BE2C (cell line): ENCODE measurements around the gene ACAP1.

Experiments
- DNase-seq: peaks from one replicate; pipeline ENCODE4 v3.0.0-alpha.2; 2020
- H3K27me3 ChIP-seq: fragments of 250-450 bp; sonication (Bioruptor Pico); 2 replicates; pipeline ENCODE4 v1.5.1; 2020; ENCODE audit warnings: mild to moderate bottlenecking
- H3K36me3 ChIP-seq: fragments of 250-450 bp; sonication (Bioruptor Pico); 2 replicates; pipeline ENCODE4 v1.5.1; 2020; ENCODE audit warnings: mild to moderate bottlenecking
- H3K4me1 ChIP-seq: fragments of 250-450 bp; sonication (Bioruptor Pico); 2 replicates; pipeline ENCODE4 v1.5.1; 2020
- H3K4me3 ChIP-seq: 2 replicates; pipeline ENCODE4 v1.5.1; 2011; ENCODE audit warnings: low read depth, low read length
- H3K9me3 ChIP-seq: fragments of 250-450 bp; sonication (Bioruptor Pico); 2 replicates; pipeline ENCODE4 v1.5.1; 2020
- CTCF ChIP-seq: IDR thresholded peaks from 2 replicates; pipeline ENCODE4 v1.5.1; 2012; ENCODE audit warnings: mild to moderate bottlenecking, low read depth, low read length

The ACAP1 gene

GRCh38 chr17:7389924-7390910 lies 53.9 kb downstream of the ACAP1 start:
- DNase-seq = no peak
- no peaks in the 10 kb centered on the region for H3K9me3 ChIP-seq
- H3K36me3 ChIP-seq = no peaks in the 10 kb centered on the region
- H3K4me1 ChIP-seq = no peaks in the 10 kb centered on the region
- no peak for TF ChIP-seq CTCF
- no peaks in the 10 kb centered on the region for H3K27me3 ChIP-seq
- H3K4me3 ChIP-seq = no peak overlapping the region

- Histone ChIP-seq H3K4me3 (no peak overlapping the region), H3K36me3 (no peaks in the 10 kb centered on the region), H3K9me3 (no peaks in the 10 kb centered on the region), H3K27me3 (no peaks in the 10 kb centered on the region), H3K4me1 (no peaks in the 10 kb centered on the region)
- no peak for DNase-seq
- TF ChIP-seq CTCF = no peak
These were observed 55.0 kb downstream of the ACAP1 start for GRCh38 chr17:7391307-7391706.

- TF ChIP-seq CTCF = no peak
- H3K27me3 ChIP-seq = no peaks in the 10 kb centered on the region
- no peak for DNase-seq
- H3K36me3 ChIP-seq = no peaks in the 10 kb centered on the region
- no peaks in the 10 kb centered on the region for H3K4me1 ChIP-seq
- no peaks in the 10 kb centered on the region for H3K9me3 ChIP-seq
- no peak overlapping the region for H3K4me3 ChIP-seq
These were observed 56.6 kb downstream of the ACAP1 start for GRCh38 chr17:7392696-7393612.

GRCh38 chr17:7393613-7394451 lies 57.5 kb downstream of the ACAP1 start:
- H3K4me3 ChIP-seq = peak overlapping the region; percentile 63
- H3K9me3 ChIP-seq = no peaks in the 10 kb centered on the region
- no peaks in the 10 kb centered on the region for H3K27me3 ChIP-seq
- H3K36me3 ChIP-seq = no peaks in the 10 kb centered on the region
- no peak for DNase-seq
- H3K4me1 ChIP-seq = no peaks in the 10 kb centered on the region
- TF ChIP-seq CTCF = no peak

GRCh38 chr17:7394452-7395191 lies 58.3 kb downstream of the ACAP1 start, which contains the start of gene PLSCR3:
Gene PLSCR3, minus strand, starts transcription at chr17:7394525. Its CDS starts 415 bp downstream, at chr17:7394110.
- Histone ChIP-seq H3K36me3 (no peaks in the 10 kb centered on the region), H3K9me3 (no peaks in the 10 kb centered on the region), H3K4me3 (peak within 1 kb of the TSS; percentile 63), H3K4me1 (no peaks in the 10 kb centered on the region), H3K27me3 (no peaks in the 10 kb centered on the region)
- TF ChIP-seq CTCF = peak; percentile 29
- peak; percentile 86 for DNase-seq
